HG03064 (cell line): ENCODE measurements around the gene PKNOX2.

Experiments used
- ATAC-seq: cut with Tn5 transposase; IDR thresholded peaks from one replicate; pipeline ENCODE4 v1.9.1; 2021; ENCODE audit warnings: low read depth; ENCODE audit not compliant: unreplicated experiment

Gene PKNOX2

GRCh38 chr11:125279676-125280418 lies 115.3 kb downstream of the PKNOX2 start:
- no peak for ATAC-seq

GRCh38 chr11:125280646-125281045 lies 116.1 kb downstream of the PKNOX2 start:
- no peak for ATAC-seq

GRCh38 chr11:125281831-125282595 lies 117.5 kb downstream of the PKNOX2 start:
- no peak for ATAC-seq

GRCh38 chr11:125282596-125282914 lies 118.0 kb downstream of the PKNOX2 start:
- ATAC-seq: no peak

- ATAC-seq: no peak
These were observed 119.8 kb downstream of the PKNOX2 start for GRCh38 chr11:125284245-125284850.

GRCh38 chr11:125285844-125286243 lies 121.3 kb downstream of the PKNOX2 start:
- no peak for ATAC-seq

- no peak for ATAC-seq
These were observed 121.9 kb downstream of the PKNOX2 start for GRCh38 chr11:125286486-125286885.

GRCh38 chr11:125287491-125288210 lies 123.1 kb downstream of the PKNOX2 start:
- no peak for ATAC-seq

- ATAC-seq: no peak
These were observed 125.0 kb downstream of the PKNOX2 start for GRCh38 chr11:125289419-125290098.

GRCh38 chr11:125290263-125290662 lies 125.7 kb downstream of the PKNOX2 start:
- ATAC-seq: no peak

- ATAC-seq: no peak
These were observed 127.5 kb downstream of the PKNOX2 start for GRCh38 chr11:125292100-125292499.

GRCh38 chr11:125293596-125293995 lies 129.0 kb downstream of the PKNOX2 start:
- ATAC-seq: no peak

- ATAC-seq: no peak
These were observed 131.4 kb downstream of the PKNOX2 start for GRCh38 chr11:125295931-125296330.

- no peak for ATAC-seq
These were observed 132.9 kb downstream of the PKNOX2 start for GRCh38 chr11:125297346-125297915.

- no peak for ATAC-seq
These were observed 134.6 kb downstream of the PKNOX2 start for GRCh38 chr11:125299061-125299615.

GRCh38 chr11:125299821-125300220 lies 135.3 kb downstream of the PKNOX2 start:
- no peak for ATAC-seq

GRCh38 chr11:125300791-125301218 lies 136.3 kb downstream of the PKNOX2 start:
- no peak for ATAC-seq

GRCh38 chr11:125301346-125301745 lies 136.8 kb downstream of the PKNOX2 start:
- ATAC-seq: no peak

- ATAC-seq: no peak
These were observed 138.6 kb downstream of the PKNOX2 start for GRCh38 chr11:125303186-125303585.

GRCh38 chr11:125303694-125304093 lies 139.1 kb downstream of the PKNOX2 start:
- ATAC-seq: no peak
